AML-193 (cell line): Measurements from ENCODE around the gene ZBTB46.
"Not testable (repeated sequence)": the region's sequence is repeated elsewhere in the genome, so short reads cannot be mapped to it uniquely, and the experiment has no call there.

ENCODE experiments used
- DNase-seq, 2 experiments: peaks; one replicate each; lab custom pipeline; 2025; lab: John Stamatoyannopoulos, UW

The ZBTB46 gene

GRCh38 chr20:63734111-63734945, 96.7 kb downstream of the ZBTB46 start:
- DNase-seq = no peak

GRCh38 chr20:63733579-63734081, 97.4 kb downstream of the ZBTB46 start:
- DNase-seq = no peak

- no peak for DNase-seq
Observed at GRCh38 chr20:63733117-63733516, 97.9 kb downstream of the ZBTB46 start.

GRCh38 chr20:63732118-63733095, 98.7 kb downstream of the ZBTB46 start:
- no peak for DNase-seq

GRCh38 chr20:63731410-63731809, 99.7 kb downstream of the ZBTB46 start:
- DNase-seq = no peak

- DNase-seq = not testable (repeated sequence)
Observed at GRCh38 chr20:63730189-63730733, 100.8 kb downstream of the ZBTB46 start.

GRCh38 chr20:63722967-63723622, 108.0 kb downstream of the ZBTB46 start:
- not testable (repeated sequence) for DNase-seq

- no peak for DNase-seq
Observed at GRCh38 chr20:63718996-63719395, 112.1 kb downstream of the ZBTB46 start.

- no peak for DNase-seq
Observed at GRCh38 chr20:63714858-63715257, 116.2 kb downstream of the ZBTB46 start.

- no peak for DNase-seq
Observed at GRCh38 chr20:63712191-63712590, 118.9 kb downstream of the ZBTB46 start.

- no peak for DNase-seq
Observed at GRCh38 chr20:63711085-63711645, 119.9 kb downstream of the ZBTB46 start.

GRCh38 chr20:63709149-63709527, 121.9 kb downstream of the ZBTB46 start:
- DNase-seq = no peak

- no peak for DNase-seq
Observed at GRCh38 chr20:63708301-63709148, 122.5 kb downstream of the ZBTB46 start.

GRCh38 chr20:63707558-63708300, 123.3 kb downstream of the ZBTB46 start, which contains the start of the genes ARFRP1 and ZGPAT:
Gene ARFRP1, minus strand, starts transcription at chr20:63707976. Its CDS starts 885 bp downstream, at chr20:63707091.
Gene ZGPAT, plus strand, starts transcription at chr20:63708039. Its CDS starts 542 bp downstream, at chr20:63708581.
- DNase-seq = peak; percentile 87

- no peak for DNase-seq
Observed at GRCh38 chr20:63706852-63707557, 124.1 kb downstream of the ZBTB46 start.

GRCh38 chr20:63706027-63706695, 124.9 kb downstream of the ZBTB46 start:
- DNase-seq = no peak

- DNase-seq = no peak
Observed at GRCh38 chr20:63705232-63706026, 125.6 kb downstream of the ZBTB46 start.
